HepG2 (cell line): Measurements from ENCODE around the gene STUM.

Experiments used
- KDM4B ChIP-seq: sonication (generic); formaldehyde crosslinking; IDR thresholded peaks from 2 replicates; pipeline ENCODE4 v1.4.0; 2020; ENCODE audit warnings: missing genetic modification reagents
- POLR2A ChIP-seq, 2 experiments: IDR thresholded peaks; 2 replicates each; pipeline ENCODE4 v1.6.1; 2011; ENCODE audit warnings: low read depth in 2 of 2, low read length in 2 of 2, mild to moderate bottlenecking in 1 of 2, moderate library complexity in 1 of 2; ENCODE audit not compliant: insufficient read depth in 1 of 2
- ZNF615 ChIP-seq: sonication (generic); formaldehyde crosslinking; IDR thresholded peaks from 2 replicates; pipeline ENCODE4 v1.5.0; 2020; ENCODE audit warnings: mild to moderate bottlenecking, missing genetic modification reagents, borderline replicate concordance
- ZNF792 ChIP-seq: IDR thresholded peaks from 2 replicates; pipeline ENCODE4 v1.6.1; 2016
- TF ChIP-seq, protein P1 (sequence below): sonication (generic); formaldehyde crosslinking; IDR thresholded peaks from 2 replicates; pipeline ENCODE4 v1.5.0; 2020; ENCODE audit warnings: mild to moderate bottlenecking, missing genetic modification reagents, moderate library complexity

DNA sequence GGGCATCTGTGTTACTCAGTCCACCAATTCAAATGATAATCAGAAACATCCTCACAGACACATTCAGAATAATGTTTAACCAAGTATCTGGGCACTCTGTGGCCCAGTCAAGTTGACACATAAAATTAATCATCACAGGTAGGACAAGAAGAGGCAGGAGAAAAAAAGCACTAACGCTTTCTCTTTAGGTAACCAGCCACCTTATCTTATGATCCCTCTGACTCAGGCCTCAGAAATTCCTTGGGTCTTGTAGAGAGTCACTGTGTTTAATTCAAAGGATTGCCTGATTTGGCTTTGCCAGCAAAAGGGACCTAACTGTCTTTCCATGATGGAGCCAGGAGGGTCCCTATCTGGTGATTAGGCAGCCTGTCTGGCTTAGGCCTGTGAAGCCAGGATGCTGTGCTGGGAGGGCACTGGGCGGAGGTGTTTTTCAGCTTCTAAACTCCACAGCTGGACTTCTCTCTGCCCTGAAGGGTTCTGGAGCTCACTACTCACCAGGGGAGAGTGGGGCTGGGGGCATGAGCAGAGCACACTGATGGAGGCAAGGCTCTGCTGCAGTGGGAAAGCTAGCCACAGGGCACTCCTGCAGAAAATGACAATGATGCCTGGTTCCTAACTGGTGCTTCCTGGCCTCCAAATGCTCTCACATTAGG is 36.4 kb upstream of the STUM start:
- TF ChIP-seq POLR2A (IDR thresholded peaks at IDR 0.05; ENCODE audit: insufficient read depth in 1 of 2, low read depth in 2 of 2, low read length in 2 of 2) (no peak), ZNF792 (CRISPR knock-in tag) (no peak), ZNF615 (CRISPR knock-in tag) (no peak), KDM4B (no peak)
- TF ChIP-seq, protein P1, sequence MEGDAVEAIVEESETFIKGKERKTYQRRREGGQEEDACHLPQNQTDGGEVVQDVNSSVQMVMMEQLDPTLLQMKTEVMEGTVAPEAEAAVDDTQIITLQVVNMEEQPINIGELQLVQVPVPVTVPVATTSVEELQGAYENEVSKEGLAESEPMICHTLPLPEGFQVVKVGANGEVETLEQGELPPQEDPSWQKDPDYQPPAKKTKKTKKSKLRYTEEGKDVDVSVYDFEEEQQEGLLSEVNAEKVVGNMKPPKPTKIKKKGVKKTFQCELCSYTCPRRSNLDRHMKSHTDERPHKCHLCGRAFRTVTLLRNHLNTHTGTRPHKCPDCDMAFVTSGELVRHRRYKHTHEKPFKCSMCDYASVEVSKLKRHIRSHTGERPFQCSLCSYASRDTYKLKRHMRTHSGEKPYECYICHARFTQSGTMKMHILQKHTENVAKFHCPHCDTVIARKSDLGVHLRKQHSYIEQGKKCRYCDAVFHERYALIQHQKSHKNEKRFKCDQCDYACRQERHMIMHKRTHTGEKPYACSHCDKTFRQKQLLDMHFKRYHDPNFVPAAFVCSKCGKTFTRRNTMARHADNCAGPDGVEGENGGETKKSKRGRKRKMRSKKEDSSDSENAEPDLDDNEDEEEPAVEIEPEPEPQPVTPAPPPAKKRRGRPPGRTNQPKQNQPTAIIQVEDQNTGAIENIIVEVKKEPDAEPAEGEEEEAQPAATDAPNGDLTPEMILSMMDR (CRISPR knock-in tag) = no peak
